Trophoblast cell (in vitro differentiated cells and primary cell): ENCODE results near the gene TRMT112.
A peak's percentile ranks its signal among the peaks of the same experiment; 100 is the strongest.

ENCODE experiments used
- DNase-seq, 2 donors: peaks; one replicate each; pipeline ENCODE4 v3.0.0-alpha.2; 2016
- H2AFZ ChIP-seq: 2 replicates; pipeline ENCODE4 v1.6.1; 2013; ENCODE audit warnings: low read length, moderate library complexity, mild to moderate bottlenecking; ENCODE audit not compliant: insufficient read depth, poor library complexity
- H2AK5ac ChIP-seq: 2 replicates; pipeline ENCODE4 v1.6.1; 2013; ENCODE audit warnings: mild to moderate bottlenecking, low read length
- H2BK120ac ChIP-seq: 2 replicates; pipeline ENCODE4 v1.6.1; 2013; ENCODE audit warnings: low read length, mild to moderate bottlenecking, moderate library complexity; ENCODE audit not compliant: insufficient read depth, poor library complexity
- H2BK12ac ChIP-seq: 2 replicates; pipeline ENCODE4 v1.6.1; 2013; ENCODE audit warnings: mild to moderate bottlenecking, low read length, moderate library complexity
- H2BK5ac ChIP-seq: 2 replicates; pipeline ENCODE4 v1.6.1; 2013; ENCODE audit warnings: low read length, low read depth, moderate library complexity, mild to moderate bottlenecking; ENCODE audit not compliant: poor library complexity
- H3K14ac ChIP-seq: 2 replicates; pipeline ENCODE4 v1.6.1; 2013; ENCODE audit warnings: mild to moderate bottlenecking, low read length
- H3K18ac ChIP-seq: 2 replicates; pipeline ENCODE4 v1.6.1; 2013; ENCODE audit warnings: mild to moderate bottlenecking, low read length
- H3K23ac ChIP-seq: 2 replicates; pipeline ENCODE4 v1.6.1; 2013; ENCODE audit warnings: low read length
- H3K27ac ChIP-seq: 2 replicates; pipeline ENCODE4 v1.5.1; 2013; ENCODE audit warnings: low read depth, mild to moderate bottlenecking, inconsistent platforms, low read length, moderate library complexity
- H3K27me3 ChIP-seq: 2 replicates; pipeline ENCODE4 v1.6.1; 2013; ENCODE audit warnings: inconsistent platforms, mild to moderate bottlenecking, low read length, moderate library complexity; ENCODE audit not compliant: insufficient read depth
- H3K36me3 ChIP-seq, 2 experiments: 1 replicate in 1 of 2; 2 replicates in 1 of 2; pipeline ENCODE4 v1.6.1; 2013; ENCODE audit warnings: low read length in 2 of 2, mild to moderate bottlenecking in 2 of 2, moderate library complexity in 1 of 2; ENCODE audit not compliant: insufficient read depth in 2 of 2, control insufficient read depth in 1 of 2
- H3K4ac ChIP-seq: 2 replicates; pipeline ENCODE4 v1.6.1; 2013; ENCODE audit warnings: low read depth, mild to moderate bottlenecking, low read length, moderate library complexity
- H3K4me1 ChIP-seq, 2 experiments: 1 replicate in 1 of 2; 2 replicates in 1 of 2; pipeline ENCODE4 v1.6.1; 2013; ENCODE audit warnings: low read length in 2 of 2, mild to moderate bottlenecking in 2 of 2, moderate library complexity in 1 of 2; ENCODE audit not compliant: insufficient read depth in 2 of 2, control insufficient read depth in 1 of 2
- H3K4me2 ChIP-seq: 2 replicates; pipeline ENCODE4 v1.6.1; 2013; ENCODE audit warnings: inconsistent platforms, mild to moderate bottlenecking, low read length, moderate library complexity
- H3K4me3 ChIP-seq: 2 replicates; pipeline ENCODE4 v1.5.1; 2013; ENCODE audit warnings: mild to moderate bottlenecking, low read depth, low read length, inconsistent platforms
- H3K79me1 ChIP-seq: one replicate; pipeline ENCODE4 v1.6.1; 2013; ENCODE audit warnings: low read length
- H3K79me2 ChIP-seq: 2 replicates; pipeline ENCODE4 v1.6.1; 2013; ENCODE audit warnings: low read length, mild to moderate bottlenecking; ENCODE audit not compliant: control insufficient read depth, insufficient read depth, poor library complexity
- H3K9ac ChIP-seq: 2 replicates; pipeline ENCODE4 v1.6.1; 2013; ENCODE audit warnings: mild to moderate bottlenecking, low read length
- H3K9me3 ChIP-seq: 2 replicates; pipeline ENCODE4 v1.6.1; 2013; ENCODE audit warnings: low read depth, mild to moderate bottlenecking, control low read depth, inconsistent platforms, low read length; ENCODE audit not compliant: insufficient read depth
- H4K12ac ChIP-seq: 2 replicates; pipeline ENCODE4 v1.6.1; 2013; ENCODE audit warnings: low read depth, mild to moderate bottlenecking, low read length, moderate library complexity
- H4K8ac ChIP-seq: 2 replicates; pipeline ENCODE4 v1.6.1; 2013; ENCODE audit warnings: low read depth, mild to moderate bottlenecking, low read length, moderate library complexity
- H4K91ac ChIP-seq: one replicate; pipeline ENCODE4 v1.6.1; 2013; ENCODE audit warnings: low read depth, mild to moderate bottlenecking, low read length, moderate library complexity
- WGBS: extraction: QIAGEN DNeasy Blood & Tissue Kit; methylation state at CpG from one replicate; pipeline ENCODE4 v1.1.7; 2013; ENCODE audit warnings: missing lambda C conversion rate; ENCODE audit not compliant: insufficient read length, insufficient coverage; ENCODE audit errors: extremely low coverage; 5-methylcytosine and 5-hydroxymethylcytosine counted together

Gene TRMT112

GRCh38 chr11:64358907-64359711 is 41.8 kb upstream of the TRMT112 start, which contains the start of gene RPS6KA4:
Gene RPS6KA4 (plus strand): TSS chr11:64359162. CDS start chr11:64359236, 74 bp downstream.
- peaks cover 29% of the 10 kb centered on the region for H3K79me1 ChIP-seq
- peaks cover 27 to 33% of the 10 kb centered on the region in 2 experiments for H3K36me3 ChIP-seq
- no CpG with 5 or more reads among the region's 70 CpGs for WGBS
- H3K9ac ChIP-seq, result peak within 1 kb of the TSS; percentile 96
- peak within 1 kb of the TSS; percentile 89 for H2AFZ ChIP-seq
- no peaks in the 10 kb centered on the region for H3K27me3 ChIP-seq
- peak within 1 kb of the TSS; percentile 90 for H3K4me2 ChIP-seq
- H3K79me2 ChIP-seq, result peaks cover 11% of the 10 kb centered on the region
- H2BK5ac ChIP-seq, result peak within 1 kb of the TSS; percentile 89
- peak within 1 kb of the TSS; percentile 96 for H3K4ac ChIP-seq
- H2BK120ac ChIP-seq, result peak within 1 kb of the TSS; percentile 87
- no peak within 1 kb of the TSS for H3K23ac ChIP-seq
- peak within 1 kb of the TSS; percentile 90 for H4K12ac ChIP-seq
- peaks cover 37 to 41% of the 10 kb centered on the region in 2 experiments for H3K4me1 ChIP-seq
- H3K9me3 ChIP-seq, result peaks cover 3% of the 10 kb centered on the region
- H4K8ac ChIP-seq, result peak within 1 kb of the TSS; percentile 92
- peak within 1 kb of the TSS; percentile 93 for H3K4me3 ChIP-seq
- peak within 1 kb of the TSS; percentile 89 for H3K18ac ChIP-seq
- peak within 1 kb of the TSS; percentile 82 for H3K27ac ChIP-seq
- H2AK5ac ChIP-seq, result peak within 1 kb of the TSS; percentile 96
- peak within 1 kb of the TSS; percentile 98 for H4K91ac ChIP-seq
- H2BK12ac ChIP-seq, result peak within 1 kb of the TSS; percentile 31
- DNase-seq, result peak; percentile 88 to 91
- peak within 1 kb of the TSS; percentile 99 for H3K14ac ChIP-seq

GRCh38 chr11:64358536-64358906 is 41.2 kb upstream of the TRMT112 start:
- peak overlapping the region; percentile 55 for H2AFZ ChIP-seq
- peak overlapping the region; percentile 96 for H2AK5ac ChIP-seq
- H2BK5ac ChIP-seq, result peak overlapping the region; percentile 74
- H3K23ac ChIP-seq, result no peak overlapping the region
- peak overlapping the region; percentile 90 for H3K4me2 ChIP-seq
- H3K79me1 ChIP-seq, result peaks cover 29% of the 10 kb centered on the region
- peaks cover 37 to 41% of the 10 kb centered on the region in 2 experiments for H3K4me1 ChIP-seq
- peak overlapping the region; percentile 31 for H2BK12ac ChIP-seq
- H2BK120ac ChIP-seq, result peak overlapping the region; percentile 59
- H3K9ac ChIP-seq, result peak overlapping the region; percentile 59
- no CpG with 5 or more reads among the region's 7 CpGs for WGBS
- peak overlapping the region; percentile 78 for H4K8ac ChIP-seq
- peak overlapping the region; percentile 25 for H3K14ac ChIP-seq
- no peaks in the 10 kb centered on the region for H3K27me3 ChIP-seq
- no peak for DNase-seq
- peak overlapping the region; percentile 22 for H3K4ac ChIP-seq
- H4K91ac ChIP-seq, result peak overlapping the region; percentile 88
- H3K18ac ChIP-seq, result peak overlapping the region; percentile 76
- peaks cover 3% of the 10 kb centered on the region for H3K9me3 ChIP-seq
- peak overlapping the region; percentile 93 for H3K4me3 ChIP-seq
- H3K36me3 ChIP-seq, result peaks cover 25 to 31% of the 10 kb centered on the region in 2 experiments
- H4K12ac ChIP-seq, result peak overlapping the region; percentile 2
- peak overlapping the region; percentile 82 for H3K27ac ChIP-seq
- H3K79me2 ChIP-seq, result peaks cover 11% of the 10 kb centered on the region

- WGBS, result no CpG with 5 or more reads among the region's 13 CpGs
- Histone ChIP-seq H3K18ac (peak overlapping the region; percentile 76), H3K4me1 (peaks cover 37 to 41% of the 10 kb centered on the region in 2 experiments), H3K27ac (peak overlapping the region; percentile 82), H3K4me3 (no peak overlapping the region), H2AFZ (peak overlapping the region; percentile 13), H3K23ac (no peak overlapping the region), H3K4me2 (peak overlapping the region; percentile 90), H4K8ac (peak overlapping the region; percentile 78), H3K79me2 (peaks cover 11% of the 10 kb centered on the region), H2BK5ac (peak overlapping the region; percentile 74), H3K27me3 (no peaks in the 10 kb centered on the region), H3K79me1 (peaks cover 29% of the 10 kb centered on the region), H3K36me3 (peaks cover 21 to 26% of the 10 kb centered on the region in 2 experiments), H3K4ac (peak overlapping the region; percentile 22), H4K12ac (peak overlapping the region; percentile 2), H3K14ac (peak overlapping the region; percentile 25), H3K9me3 (peaks cover 3% of the 10 kb centered on the region), H2BK12ac (peak overlapping the region; percentile 31), H2AK5ac (peak overlapping the region; percentile 96), H3K9ac (no peak overlapping the region), H4K91ac (peak overlapping the region; percentile 88), H2BK120ac (peak overlapping the region; percentile 76)
- DNase-seq, result no peak
Observed at GRCh38 chr11:64357904-64358535, 40.7 kb upstream of the TRMT112 start.

GRCh38 chr11:64357446-64357845 is 40.1 kb upstream of the TRMT112 start:
- Histone ChIP-seq H4K8ac (peak overlapping the region; percentile 33), H2BK5ac (peak overlapping the region; percentile 14), H3K9me3 (peaks cover 3% of the 10 kb centered on the region), H3K4me2 (no peak overlapping the region), H3K36me3 (peaks cover 17 to 21% of the 10 kb centered on the region in 2 experiments), H2BK120ac (peak overlapping the region; percentile 76), H3K4ac (peak overlapping the region; percentile 8), H3K14ac (peak overlapping the region; percentile 57), H2BK12ac (peak overlapping the region; percentile 31), H3K79me1 (peaks cover 29% of the 10 kb centered on the region), H3K23ac (no peak overlapping the region), H3K9ac (no peak overlapping the region), H2AFZ (no peak overlapping the region), H4K91ac (peak overlapping the region; percentile 88), H3K4me3 (no peak overlapping the region), H2AK5ac (peak overlapping the region; percentile 96), H3K27ac (no peak overlapping the region), H3K4me1 (peaks cover 37 to 41% of the 10 kb centered on the region in 2 experiments), H3K79me2 (peaks cover 11% of the 10 kb centered on the region), H4K12ac (peak overlapping the region; percentile 9), H3K27me3 (no peaks in the 10 kb centered on the region), H3K18ac (peak overlapping the region; percentile 47)
- no CpG with 5 or more reads among the region's 6 CpGs for WGBS
- DNase-seq, result no peak
